Measurements from ENCODE around the gene NOP10. TPM values are rescaled to one million over a fixed set of nuclear protein-coding genes. Genes with fewer than 3 reads are reported as not detected.
"Not testable (repeated sequence)": the region's sequence is repeated elsewhere in the genome, so short reads cannot be mapped to it uniquely, and the experiment has no call there.

The NOP10 gene
- polyA plus RNA-seq (ENCODE audit: insufficient read length), result 123 TPM
- long read RNA-seq, donor 1, transcript NOP10-201 (2 exons, 554 nt), result major isoform, 190 of 217 reads
- long read RNA-seq, donor 1, partial matches to known transcripts, result 27 of 217 reads
- long read RNA-seq, donor 1, other reads (novel, unspliced or antisense), result 0 of 217 reads
- long read RNA-seq, donor 2, transcript NOP10-201 (2 exons, 554 nt), result major isoform, 148 of 148 reads
- long read RNA-seq, donor 2, partial matches to known transcripts, result 0 of 148 reads
- long read RNA-seq, donor 2, other reads (novel, unspliced or antisense), result 0 of 148 reads
- long read RNA-seq, donor 3, transcript NOP10-201 (2 exons, 554 nt), result major isoform, 97 of 97 reads
- long read RNA-seq, donor 3, partial matches to known transcripts, result 0 of 97 reads
- long read RNA-seq, donor 3, other reads (novel, unspliced or antisense), result 0 of 97 reads
- long read RNA-seq, donor 4, transcript NOP10-201 (2 exons, 554 nt), result major isoform, 43 of 43 reads
- long read RNA-seq, donor 4, partial matches to known transcripts, result 0 of 43 reads
- long read RNA-seq, donor 4, other reads (novel, unspliced or antisense), result 0 of 43 reads
- long read RNA-seq, donor 5, transcript NOP10-201 (2 exons, 554 nt), result major isoform, 325 of 325 reads
- long read RNA-seq, donor 5, partial matches to known transcripts, result 0 of 325 reads
- long read RNA-seq, donor 5, other reads (novel, unspliced or antisense), result 0 of 325 reads
- long read RNA-seq, donor 6, transcript NOP10-201 (2 exons, 554 nt), result major isoform, 179 of 179 reads
- long read RNA-seq, donor 6, partial matches to known transcripts, result 0 of 179 reads
- long read RNA-seq, donor 6, other reads (novel, unspliced or antisense), result 0 of 179 reads
- long read RNA-seq, donor 7, transcript NOP10-201 (2 exons, 554 nt), result major isoform, 231 of 232 reads
- long read RNA-seq, donor 7, partial matches to known transcripts, result 0 of 232 reads
- long read RNA-seq, donor 7, other reads (novel, unspliced or antisense), result 0 of 232 reads
- long read RNA-seq, donor 8, transcript NOP10-201 (2 exons, 554 nt), result major isoform, 70 of 82 reads
- long read RNA-seq, donor 8, partial matches to known transcripts, result 12 of 82 reads
- long read RNA-seq, donor 8, other reads (novel, unspliced or antisense), result 0 of 82 reads

DNA sequence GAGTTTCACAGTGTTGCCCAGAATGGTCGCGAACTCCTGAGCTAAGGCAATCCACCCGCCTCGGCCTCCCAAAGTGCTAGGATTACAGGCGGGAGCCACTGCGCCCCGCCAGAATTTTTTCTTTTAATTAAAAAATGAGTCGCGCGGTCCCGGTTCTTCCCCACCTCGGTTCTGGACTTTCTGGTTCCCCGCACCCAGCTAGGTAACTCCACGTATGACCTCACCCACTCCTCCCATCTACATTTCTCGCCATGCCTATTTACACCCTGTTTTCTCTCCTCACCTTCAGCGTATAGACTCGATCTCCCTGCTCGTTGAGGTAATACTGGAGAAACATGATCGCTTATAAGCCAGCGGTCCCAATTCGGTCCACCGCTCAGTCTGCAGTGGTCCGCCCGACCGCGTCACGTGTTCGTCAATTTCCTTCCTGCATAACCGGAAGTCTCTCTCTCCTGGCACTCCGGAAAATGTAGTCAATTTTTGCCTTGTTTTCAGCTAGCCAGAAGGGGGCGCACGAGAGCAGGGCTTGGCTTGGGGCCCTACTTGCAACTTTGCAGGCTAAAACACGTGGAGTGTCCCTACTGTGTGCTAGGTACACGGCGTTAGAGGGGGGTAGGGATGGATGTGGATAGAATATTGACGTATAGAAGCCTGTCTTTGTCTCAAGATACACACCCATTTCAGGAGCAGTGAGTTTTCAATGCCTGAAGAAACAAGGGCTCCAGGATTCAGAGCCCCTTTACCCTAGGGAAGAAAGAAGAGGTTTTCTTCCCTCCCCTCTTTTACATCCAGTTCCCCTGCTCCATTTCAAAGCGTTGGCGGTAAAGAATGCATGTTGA is at the start of gene NOP10, which contains the start of gene NUTM1:
Gene NOP10, minus strand, starts transcription at position 400 of the 839 bp plus-strand sequence. Its CDS starts 63 bp downstream, at position 337.
Gene NUTM1, plus strand, starts transcription at position 579 of the 839 bp plus-strand sequence. CDS start 382 bp downstream, outside the sequence.
- peak; percentile 89 for DNase-seq

DNA sequence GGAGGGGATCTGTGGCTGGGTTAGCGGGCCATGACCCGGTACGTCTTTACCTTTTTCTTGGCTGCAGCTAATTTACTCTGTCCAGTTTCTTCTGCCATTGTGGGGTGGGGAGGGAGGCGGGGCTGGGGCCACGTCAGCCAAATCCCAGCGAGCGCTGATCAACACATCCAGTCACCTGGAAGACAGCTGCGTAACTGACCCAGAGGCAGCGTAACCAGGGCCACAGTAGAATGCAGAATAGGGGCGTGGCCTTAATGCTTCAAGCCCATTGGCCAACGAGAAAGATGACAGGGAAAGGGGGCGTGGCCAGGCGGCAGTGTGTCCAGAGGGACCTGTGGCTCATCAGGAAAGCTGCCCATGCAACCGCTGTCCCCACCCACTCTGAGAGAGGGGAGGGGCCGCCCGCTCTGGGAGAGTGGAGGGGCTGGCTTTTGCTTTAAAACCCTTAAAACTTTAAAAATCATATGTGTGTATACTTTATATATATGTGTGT is 46.7 kb upstream of the NOP10 start:
- DNase-seq, result not testable (repeated sequence)

DNA sequence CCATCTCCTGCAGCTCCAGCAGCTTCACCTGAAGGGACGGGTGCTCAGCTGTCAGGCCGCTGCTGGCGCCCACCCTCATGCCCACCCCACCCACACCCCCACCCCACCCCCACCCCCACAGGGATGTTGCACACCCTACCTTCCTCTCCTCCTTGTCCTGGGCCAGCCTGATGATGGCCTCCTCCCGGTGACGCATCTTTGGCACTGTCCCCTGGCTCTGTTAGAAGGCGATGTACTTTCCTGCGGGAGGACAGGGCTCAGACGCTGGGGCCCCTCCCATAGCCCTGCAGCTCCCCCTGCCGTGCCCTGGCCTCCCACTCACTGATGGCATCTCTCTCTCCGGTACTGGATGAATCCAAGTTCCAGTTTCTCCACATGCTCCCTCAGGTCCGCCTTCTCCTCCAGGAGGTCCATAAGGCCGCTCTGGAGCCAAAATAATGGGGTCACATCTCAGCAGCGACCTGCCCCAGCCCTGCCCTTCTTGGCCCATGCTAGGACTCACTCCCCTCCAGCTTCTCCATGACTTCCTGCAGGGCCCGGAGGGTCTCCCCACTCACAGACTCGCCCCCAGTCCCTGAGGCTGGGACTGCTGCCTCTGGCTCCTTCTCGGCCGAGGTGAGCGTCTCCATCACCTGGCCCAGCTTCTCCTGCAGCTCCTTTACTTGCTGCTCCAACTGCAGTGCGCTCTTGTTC is 39.0 kb upstream of the NOP10 start:
- DNase-seq, result not testable (repeated sequence)

DNA sequence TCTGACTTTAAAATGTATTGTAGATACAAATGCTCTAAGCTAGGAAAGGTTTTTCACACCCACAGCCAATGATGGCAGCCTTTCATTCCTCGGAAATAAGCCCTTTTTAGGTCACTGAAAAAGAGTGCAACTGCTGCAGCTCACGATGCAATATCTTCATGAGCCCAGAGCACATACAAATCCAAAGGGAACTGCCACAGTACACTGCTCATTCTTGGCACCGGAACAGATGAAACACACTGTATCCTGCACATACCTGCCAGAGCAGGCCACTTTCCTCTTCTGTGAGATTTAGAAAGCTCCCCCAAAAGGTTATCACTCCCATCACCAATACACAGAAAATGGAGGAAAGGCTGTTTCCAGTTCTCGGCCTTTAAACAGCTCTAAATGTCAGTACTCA is 37.6 kb upstream of the NOP10 start:
- DNase-seq, result not testable (repeated sequence)

DNA sequence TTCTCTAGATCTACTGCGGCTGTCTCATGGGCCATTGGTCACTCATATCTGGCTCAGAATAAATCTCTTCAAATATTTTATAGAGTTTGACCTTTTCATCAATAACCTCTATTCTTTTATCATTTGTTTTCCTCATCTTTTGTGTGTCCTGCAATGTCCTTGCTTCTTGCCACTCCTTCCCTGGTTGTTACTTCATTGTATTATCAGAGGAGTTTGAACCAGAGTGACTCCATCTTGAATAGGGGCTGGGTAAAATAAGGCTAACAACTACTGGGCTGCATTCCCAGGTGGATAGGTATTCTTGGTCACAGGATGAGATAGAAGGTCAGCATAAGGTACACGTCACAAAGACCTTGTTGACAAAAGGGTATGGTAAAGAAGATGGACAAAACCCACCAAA is 33.9 kb upstream of the NOP10 start:
- no peak for DNase-seq

DNA sequence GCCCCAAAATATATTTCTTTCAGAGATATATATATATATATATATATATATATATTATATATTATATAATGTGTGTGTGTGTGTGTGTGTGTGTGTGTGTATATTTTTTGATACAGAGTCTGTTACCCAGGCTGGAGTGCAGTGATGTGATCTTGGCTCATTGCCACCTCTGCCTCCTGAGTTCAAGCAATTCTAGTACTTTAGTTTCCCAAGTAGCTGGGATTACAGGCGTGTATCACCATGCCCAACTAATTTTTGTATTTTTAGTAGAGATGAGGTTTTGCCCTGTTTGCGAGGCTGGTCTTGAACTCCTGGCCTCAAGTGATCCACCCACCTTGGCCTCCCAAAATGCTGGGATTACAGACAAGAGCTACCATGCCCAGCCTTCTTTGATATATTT is 32.6 kb upstream of the NOP10 start:
- not testable (repeated sequence) for DNase-seq

DNA sequence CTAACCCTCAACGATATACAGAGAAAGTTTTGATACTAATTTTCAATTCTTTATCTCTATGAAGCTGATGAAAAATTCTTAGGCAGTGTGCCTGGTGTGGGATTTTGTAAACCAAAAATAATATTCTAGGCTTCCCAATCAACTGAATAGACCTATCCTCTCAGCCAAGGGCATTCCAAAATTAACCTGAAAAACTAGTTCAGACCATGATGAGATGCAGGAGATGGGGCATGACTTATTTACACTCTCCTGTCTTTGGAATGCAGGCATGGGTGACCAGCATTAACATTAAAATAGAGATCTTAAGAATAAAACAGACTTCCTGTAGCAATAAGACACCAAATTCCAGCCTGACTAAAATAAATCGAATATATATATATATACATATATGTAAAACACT is 31.9 kb upstream of the NOP10 start:
- DNase-seq, result no peak

DNA sequence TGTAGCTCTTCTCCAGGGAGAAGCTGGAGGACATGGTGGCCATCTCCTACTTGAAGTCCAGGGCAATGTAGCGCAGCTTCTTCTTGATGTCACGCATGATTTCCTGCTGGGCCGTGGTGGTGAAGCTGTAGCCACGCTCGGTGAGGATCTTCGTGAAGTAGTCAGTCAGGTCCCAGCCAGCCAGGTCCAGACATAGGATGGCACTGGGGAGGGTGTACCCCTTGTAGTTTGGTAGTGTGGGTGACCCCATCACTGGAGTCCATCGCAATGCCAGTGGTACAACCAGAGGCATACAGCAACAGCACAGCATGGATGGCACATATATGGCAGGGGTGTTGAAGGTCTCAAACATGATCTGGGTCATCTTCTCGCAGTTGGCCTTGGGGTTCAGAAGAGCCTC is 31.0 kb upstream of the NOP10 start:
- DNase-seq, result no peak

DNA sequence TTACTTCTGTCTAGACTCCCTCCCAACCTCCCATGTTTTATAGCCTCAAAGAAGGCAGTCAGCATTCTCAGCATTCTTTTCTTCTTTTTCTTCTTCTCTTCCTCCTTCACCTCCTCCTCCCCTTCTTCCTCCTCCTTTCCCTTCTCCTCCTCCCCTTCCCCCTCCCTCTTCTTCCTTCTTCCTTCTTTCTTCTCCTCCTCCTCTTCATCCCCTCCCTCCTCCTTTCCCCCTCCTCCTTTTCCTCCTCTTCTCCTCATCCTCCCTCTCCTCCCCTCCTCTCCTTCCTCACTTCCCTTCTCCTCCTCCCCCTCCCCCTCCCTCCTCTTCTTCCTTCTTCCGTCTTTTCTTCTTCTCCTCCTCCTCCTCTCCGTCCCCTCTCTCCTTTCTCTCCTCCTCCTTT is 27.7 kb upstream of the NOP10 start:
- DNase-seq, result no peak

DNA sequence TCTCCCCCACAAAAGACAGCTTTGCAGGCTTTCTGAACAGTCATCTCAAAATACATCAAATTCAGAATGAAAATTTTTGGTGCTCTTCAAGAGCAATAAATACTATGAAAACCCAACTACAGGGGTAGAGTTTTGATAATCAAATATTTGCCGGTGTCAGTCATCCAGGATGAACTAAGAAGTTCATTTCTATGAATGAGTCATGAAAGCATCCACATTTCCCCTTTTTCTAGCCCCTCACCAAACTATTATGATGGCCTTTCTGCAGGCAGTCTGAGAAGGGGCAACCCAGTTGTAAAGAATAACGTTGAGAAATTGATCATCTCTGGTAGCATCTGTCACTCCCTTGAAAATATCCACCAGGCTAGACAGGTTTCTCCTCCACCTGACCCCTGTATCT is 27.2 kb upstream of the NOP10 start:
- no peak for DNase-seq

DNA sequence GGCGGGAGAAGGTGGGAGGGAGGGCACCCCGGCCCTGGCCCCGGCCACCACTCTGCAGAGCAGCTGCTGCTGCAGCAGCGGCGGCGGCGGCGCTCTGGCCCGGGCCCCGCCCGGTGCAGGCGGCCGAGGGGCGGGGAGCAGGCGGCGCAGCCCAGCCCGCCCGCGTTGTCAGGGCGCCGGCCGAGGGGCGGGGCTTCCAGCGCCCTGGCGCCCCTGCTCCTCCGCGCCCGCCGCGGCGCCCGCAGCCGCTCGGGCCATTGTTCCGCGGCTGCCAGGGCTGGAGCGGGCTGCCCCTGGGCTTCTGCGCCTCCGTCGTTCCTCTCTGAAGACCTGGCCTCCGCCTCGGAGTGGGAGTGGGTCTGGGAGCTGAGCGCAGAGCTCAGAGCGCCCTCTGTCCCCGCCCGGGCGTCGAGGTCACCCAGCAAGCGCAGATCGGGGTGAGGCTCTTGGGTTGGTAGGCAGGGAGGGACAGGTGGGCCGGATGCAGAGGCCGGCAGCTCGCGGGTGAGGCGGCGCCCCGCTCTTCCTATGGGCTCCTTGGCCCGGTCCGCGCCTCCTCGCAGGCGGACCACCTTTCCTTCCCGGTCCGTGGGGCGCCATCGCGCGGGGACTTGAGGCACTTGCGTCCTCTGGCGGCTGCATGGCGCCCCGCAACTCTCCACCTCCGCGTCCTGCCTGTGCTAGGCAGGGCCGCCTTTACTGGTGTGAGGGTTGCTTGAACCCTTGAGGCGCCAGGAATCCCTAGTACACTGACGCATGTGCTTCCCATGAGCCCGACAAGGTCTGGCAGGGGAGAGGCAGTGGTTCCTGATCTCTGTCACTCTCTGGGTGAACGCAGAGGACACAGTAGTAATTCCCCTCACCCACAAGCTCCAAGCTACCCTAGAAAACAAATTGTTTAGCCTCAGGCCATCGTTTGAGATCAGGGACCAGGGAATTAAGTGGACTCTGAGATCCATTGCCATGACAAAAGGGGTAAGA is 24.5 kb upstream of the NOP10 start, which contains the start of gene LPCAT4:
Gene LPCAT4, minus strand, starts transcription at position 96 of the 981 bp plus-strand sequence. CDS start 96 bp downstream, outside the sequence.
- DNase-seq, result peak; percentile 84

DNA sequence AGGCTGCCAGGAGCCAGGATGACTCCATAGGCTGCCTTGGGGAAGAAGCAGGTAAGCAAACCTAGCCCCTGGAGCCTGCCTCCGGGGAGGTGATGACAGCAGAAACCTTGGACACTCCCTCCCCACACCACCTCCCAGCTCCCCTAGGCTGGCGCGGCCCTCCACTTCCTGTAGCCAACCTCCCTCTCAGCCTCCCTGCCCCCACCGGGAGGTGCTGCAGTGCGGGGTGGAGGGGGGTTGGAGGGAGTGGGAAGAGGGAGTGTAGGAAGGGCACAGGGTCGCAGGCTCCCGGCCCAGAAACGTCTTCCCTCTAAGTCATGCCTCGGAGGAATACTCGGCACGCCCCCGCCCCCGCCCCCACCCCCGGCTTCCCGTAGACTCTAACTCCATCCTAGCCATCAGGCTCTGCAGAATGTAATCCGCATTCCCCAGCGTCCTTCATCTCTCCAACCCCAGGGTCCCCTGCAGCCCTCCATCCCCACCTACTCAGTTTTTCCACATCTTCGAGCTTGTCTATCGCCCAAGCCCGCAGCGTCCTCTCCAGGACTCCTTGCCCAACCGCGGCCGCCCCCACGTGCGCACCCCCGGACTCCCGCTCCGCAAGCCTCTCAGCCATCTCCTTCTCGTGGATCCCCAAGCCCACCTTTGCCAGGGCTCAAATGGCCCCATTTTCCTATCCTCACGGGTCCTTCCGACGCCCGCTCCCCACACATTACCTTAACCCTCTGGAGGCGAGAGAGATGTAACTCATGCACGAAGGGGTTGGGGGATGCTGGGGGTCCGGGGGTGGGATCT is 23.5 kb upstream of the NOP10 start:
- peak; percentile 63 for DNase-seq

DNA sequence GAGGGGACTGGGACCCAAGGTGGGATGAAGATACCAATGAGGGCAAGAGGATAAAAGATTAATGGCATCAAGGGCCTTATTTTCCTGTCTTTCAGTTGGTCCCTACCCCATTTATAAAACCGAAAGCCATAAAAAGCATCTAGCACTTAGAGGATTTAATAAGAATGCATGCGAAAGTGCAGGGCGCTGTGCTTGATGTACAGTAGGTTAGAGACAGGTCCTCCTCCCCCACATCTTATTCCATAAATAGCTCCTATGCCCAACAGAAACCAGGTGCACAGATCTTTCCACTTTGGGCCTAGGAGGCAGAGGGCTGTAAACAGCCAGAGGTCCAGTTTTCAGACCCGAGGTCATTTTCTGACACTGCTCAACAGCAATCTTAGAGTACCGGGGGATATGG is 22.9 kb upstream of the NOP10 start:
- no peak for DNase-seq

DNA sequence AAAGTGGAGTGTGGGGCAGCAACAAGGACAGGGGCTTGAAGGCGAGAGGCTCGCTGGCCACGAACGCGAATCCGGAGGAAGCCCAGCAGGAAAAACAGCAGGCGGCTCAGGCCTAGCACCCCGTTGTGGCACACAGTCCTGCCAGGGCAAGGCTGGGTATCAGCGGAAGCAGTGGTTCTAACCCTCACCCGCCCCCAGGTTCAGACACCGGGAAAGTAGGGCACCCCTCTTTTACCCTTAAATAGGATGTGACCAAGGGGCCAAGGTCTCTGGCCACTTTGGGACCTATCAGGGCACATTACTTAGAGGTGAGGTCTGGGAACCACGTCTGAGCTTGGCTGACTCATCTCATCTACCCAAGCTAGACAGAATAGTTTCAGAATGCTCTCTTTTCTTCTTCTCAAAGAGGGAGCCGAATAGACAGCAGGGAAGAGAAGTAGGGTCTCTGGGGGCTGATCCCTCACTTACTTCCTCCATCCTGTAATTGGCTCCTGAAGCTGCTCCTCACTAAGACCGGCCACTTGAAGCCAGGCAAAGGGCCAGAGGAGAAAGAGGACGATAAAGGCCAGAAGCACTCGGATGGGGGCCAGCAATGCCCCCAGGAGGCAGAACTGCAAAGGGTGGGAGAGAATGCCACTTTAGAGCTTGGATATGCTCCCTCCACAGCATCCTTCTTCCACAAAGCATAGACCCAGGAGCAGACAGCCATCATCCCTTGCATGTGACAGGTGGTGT is 22.3 kb upstream of the NOP10 start:
- DNase-seq, result no peak

DNA sequence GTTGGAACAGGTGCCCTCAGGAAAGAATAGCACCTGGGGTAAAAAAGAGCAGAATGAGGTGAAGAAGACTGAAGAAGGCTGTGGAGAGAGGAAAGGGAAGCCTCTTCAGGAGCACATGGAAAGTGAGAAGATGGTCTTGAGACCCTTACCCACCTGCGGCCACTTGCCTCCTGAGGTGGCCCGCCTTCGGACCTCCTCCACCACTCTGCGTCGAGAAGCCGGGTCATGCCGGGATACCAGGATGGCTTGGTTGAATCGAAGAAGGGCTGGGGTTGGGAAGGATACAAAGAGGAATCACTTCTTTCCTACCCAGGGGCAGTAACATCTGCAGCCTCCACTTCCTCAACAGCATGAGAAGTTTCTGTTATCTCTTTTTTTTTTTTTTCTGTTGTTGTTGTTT is 21.1 kb upstream of the NOP10 start:
- DNase-seq, result no peak

DNA sequence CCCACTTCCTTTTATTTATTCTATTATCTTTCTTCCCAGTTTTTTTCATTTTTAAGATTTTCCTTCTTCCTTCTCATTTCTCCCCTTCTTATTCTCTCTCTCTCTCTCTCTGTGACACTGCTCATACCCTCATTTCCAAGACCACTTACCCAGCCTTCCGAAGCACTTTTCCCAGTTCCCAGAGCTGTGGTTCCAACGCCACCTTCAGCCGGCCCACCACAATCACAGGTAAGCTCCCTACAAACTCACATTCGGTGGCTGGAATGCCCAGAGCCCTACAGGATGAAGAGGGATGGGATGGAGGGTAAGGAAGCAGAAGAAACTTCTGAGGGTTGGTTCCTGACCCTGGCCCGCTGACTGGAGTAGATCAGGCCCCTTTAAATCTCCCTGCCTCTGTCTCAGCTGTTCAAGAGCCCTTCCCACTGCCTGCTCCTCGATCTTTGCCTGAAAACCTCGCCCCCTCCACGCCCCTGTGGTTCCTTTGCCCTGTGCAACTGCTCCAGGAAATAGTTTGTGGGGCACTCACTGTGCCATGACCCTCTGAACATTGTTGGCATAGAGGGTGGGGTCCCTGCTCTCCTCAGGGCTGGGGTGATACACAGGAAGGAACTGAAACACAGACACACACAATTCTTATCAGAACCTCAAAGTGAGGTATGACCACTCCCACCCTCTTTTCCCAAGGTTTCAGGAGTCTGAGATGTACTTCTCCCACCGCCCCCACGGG is 19.3 kb upstream of the NOP10 start:
- no peak for DNase-seq

DNA sequence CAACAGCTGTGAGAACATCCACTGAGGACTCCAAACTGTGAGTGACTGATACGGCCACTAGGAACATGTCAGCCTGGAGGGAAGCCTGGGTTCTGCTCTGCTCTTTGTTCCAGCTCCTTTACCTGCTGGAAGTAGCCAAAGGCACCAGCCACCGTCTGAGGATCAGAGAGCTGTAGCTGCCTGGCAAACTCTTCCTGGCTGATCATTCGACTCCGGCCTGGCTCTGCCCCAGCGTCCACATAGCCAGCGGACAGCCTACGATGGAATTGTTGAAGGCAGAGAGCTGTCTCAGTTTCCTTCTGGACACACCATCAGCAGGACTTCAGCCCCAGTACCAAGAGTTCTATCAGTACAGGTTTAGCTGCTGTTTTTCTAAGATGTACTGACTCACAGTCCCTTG is 18.3 kb upstream of the NOP10 start:
- DNase-seq, result no peak

All from left kidney (tissue), 8 donors.